ENCODE data around the gene TUBA4B.
"Not testable (repeated sequence)": the region's sequence is repeated elsewhere in the genome, so short reads cannot be mapped to it uniquely, and the experiment has no call there.

TUBA4B gene

DNA sequence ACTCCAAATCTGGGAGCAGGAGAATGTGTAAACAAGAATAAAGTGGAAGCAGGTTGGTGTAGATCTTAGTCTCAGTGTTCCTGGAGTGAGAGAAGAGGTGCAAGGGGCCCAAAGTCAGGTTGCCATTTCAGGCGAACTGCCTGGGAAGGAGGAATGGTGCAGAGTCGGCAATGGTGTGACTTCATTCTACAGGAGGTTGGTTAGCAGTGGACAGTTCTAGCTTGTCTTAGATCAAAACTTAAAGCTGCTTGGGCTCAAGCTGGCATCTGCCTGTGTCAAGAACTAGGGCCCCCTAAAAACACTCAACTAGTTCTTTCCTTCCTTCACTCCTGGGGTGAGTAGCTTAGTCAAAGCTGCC, 4.2 kb upstream of the TUBA4B start:
- no peak for DNase-seq

GRCh38 chr2:219249203-219249980, 3.7 kb upstream of the TUBA4B start:
- peak; percentile 39 for DNase-seq

- no peak for DNase-seq
These were observed 2.8 kb upstream of the TUBA4B start for GRCh38 chr2:219250049-219250781.

DNA sequence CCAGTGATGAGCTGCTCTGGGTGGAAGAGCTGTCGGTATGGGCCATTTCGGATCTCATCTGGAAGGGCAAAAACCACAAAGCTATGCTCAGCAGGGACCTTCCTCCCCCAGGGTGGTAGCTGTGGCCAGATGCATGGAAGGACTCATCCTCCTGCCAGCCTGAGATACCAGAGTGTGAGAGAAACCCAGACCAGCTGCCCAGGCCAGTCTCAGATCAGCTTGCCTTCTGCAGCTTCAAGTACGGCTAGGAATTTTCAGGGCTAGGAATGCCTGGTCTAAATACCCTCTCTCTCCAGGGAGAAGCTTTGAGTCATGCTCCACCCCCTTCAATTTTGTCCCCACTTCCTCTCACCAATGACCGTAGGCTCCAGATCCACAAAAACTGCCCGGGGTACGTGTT, 1.4 kb upstream of the TUBA4B start:
- no peak for DNase-seq

- DNase-seq, result peak; percentile 37
These were observed 959 bp upstream of the TUBA4B start for GRCh38 chr2:219252084-219252483.

- peak; percentile 48 for DNase-seq
These were observed 508 bp upstream of the TUBA4B start for GRCh38 chr2:219252570-219252899.

- DNase-seq, result peak; percentile 89
These were observed 928 bp downstream of the TUBA4B start, which contains the start of gene TUBA4A for GRCh38 chr2:219253753-219254589. Gene TUBA4A, minus strand, starts transcription at chr2:219253918. Its CDS starts 60 bp downstream, at chr2:219253858.

DNA sequence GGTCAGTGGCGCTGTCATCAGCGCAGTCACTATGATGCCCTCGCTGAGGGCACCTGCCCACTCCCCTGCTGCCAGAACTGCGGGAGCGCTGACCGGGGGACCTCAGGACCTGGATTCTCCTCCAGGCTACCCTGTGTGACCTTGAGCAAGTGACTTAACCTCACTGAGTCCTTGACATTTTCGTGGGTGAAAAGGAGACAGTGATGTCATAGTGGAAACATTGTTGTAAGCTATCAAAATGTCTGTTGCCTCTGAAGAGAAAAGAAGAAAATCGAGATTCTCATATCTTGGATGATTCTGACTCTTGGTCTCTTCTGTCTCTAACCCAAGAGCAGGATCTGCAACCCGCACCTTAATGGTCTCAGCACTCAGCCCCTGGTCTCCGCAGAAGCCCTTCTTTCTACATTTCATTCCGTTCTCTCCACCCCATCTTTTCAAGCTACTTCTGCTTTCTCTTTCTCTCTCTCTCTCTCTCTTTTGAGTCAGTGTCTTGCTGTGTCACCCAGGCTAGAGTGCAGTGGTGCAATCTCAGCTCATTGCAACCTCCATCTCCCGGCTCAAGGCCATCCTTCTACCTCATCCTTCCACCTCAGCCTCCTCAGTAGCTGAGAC, 1.7 kb downstream of the TUBA4B start:
- peak; percentile 44 for DNase-seq

DNA sequence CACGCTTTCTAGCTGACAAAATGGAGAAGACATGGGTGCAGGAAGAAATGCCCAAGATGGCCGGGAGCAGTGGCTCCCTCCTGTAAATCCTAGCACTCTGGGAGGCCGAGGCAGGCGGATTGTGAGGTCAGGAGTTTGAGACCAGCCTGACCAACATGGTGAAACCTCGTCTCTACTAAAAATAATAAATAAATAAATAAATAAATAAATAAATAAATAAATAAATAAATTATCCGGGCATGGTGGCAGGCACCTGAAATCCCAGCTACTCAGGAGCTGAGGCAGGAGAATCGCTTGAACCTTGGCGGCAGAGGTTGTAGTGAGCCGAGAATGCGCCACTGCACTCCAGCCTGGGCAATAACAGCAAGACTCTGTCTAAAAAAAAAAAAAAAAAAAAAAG, 5.9 kb downstream of the TUBA4B start:
- not testable (repeated sequence) for DNase-seq

DNA sequence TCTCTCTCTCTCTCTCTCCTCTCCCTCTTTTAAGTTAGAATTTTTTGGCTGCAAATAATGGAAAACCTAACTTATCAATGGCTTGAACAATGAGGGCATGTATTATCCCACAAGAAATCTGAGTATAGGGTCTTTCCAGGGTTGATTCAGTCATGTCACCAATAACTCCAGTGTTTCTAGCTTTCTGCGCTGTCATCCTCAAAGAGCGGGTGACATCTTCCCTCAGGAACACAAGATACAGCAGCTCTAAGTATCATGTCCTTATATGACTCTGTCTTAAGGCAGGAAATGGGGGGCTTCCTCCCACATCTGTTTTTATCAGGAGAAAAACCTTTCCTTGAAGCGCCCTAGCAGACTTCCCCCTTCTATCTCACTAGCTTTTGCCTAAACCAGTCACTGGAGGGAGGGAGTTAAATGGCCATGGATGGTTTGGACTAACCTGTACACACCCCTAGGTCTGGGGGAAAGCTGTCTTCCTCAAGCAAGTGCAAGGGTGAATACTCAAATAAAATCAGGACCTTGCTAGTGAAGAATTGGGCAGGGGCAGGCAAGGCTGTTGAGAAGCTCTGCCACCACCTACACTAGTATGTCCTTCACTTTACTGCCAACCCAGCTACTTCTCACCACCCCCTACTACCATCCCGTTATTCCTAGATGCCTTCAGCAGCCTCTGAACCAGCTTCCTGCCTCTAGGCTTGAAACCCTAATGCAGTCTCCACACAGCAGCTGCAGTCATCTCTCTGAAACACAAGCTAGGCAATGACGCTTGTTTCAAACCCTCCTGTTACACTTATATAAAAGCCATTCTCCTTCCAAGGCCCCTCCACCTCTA, 8.2 kb downstream of the TUBA4B start:
- no peak for DNase-seq

GRCh38 chr2:219266232-219266631, 13.2 kb downstream of the TUBA4B start:
- DNase-seq, result no peak

GRCh38 chr2:219266886-219267285, 13.8 kb downstream of the TUBA4B start:
- no peak for DNase-seq

DNA sequence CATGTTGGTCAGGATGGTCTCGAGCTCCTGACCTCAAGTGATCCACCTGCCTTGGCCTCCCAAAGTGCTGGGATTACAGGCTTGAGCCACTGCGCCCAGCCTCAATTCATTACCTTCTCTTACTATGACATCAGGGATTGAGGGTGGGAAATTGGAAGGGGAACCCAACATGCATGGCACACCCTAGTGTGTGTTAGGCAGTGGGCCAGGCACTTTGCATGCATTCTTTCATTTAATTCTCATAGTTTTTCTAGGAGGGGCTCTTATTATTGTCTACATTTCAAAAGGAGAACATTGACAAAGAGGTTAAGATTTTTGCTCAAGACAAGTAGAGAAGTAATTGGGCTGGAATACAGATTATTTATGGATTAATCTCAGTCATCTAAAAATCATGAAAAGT, 15.3 kb downstream of the TUBA4B start:
- DNase-seq, result no peak

- DNase-seq, result no peak
These were observed 16.5 kb downstream of the TUBA4B start for GRCh38 chr2:219269362-219270054.

DNA sequence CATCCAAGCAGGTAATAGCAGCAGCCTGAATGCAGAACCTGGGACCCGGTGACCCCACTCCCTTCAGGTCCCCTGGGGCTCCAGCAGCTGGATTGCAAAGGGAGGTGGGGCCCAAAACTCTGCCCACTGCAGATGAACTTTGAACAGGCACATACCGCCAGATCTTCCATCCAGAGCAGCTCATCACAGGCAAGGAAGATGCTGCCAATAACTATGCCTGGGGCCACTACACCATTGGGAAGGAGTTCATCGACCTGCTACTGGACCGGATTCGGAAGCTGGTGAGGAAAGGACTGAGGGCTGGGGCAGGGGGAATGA, 17.0 kb downstream of the TUBA4B start:
- no peak for DNase-seq

GRCh38 chr2:219271021-219271420, 18.0 kb downstream of the TUBA4B start:
- no peak for DNase-seq

GRCh38 chr2:219272356-219272755, 19.3 kb downstream of the TUBA4B start:
- no peak for DNase-seq

- DNase-seq, result no peak
These were observed 20.0 kb downstream of the TUBA4B start for GRCh38 chr2:219272995-219273394.

DNA sequence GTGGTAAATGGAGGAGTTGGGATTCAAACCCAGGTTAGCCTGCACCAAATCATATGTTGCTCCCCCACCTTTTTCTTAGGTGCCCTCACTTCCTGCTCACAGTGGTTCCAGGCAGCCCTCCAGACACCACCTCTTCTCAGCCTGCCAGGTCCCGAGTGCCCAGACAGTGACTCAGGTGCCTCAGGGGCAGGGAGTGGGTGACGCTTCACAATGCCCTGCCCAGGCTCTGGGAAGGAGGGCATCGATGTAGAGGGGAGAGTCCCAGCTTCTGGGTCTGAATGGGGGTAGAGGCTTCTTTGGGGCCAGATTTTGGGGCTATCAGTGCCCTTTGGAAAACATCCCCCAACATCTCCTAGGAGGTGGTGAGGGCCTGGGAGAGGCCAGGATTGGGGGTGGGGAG, 20.9 kb downstream of the TUBA4B start:
- DNase-seq, result no peak

- DNase-seq, result no peak
These were observed 21.4 kb downstream of the TUBA4B start for GRCh38 chr2:219274361-219274921.
